ENCODE data around the gene ASB5.

DNA sequence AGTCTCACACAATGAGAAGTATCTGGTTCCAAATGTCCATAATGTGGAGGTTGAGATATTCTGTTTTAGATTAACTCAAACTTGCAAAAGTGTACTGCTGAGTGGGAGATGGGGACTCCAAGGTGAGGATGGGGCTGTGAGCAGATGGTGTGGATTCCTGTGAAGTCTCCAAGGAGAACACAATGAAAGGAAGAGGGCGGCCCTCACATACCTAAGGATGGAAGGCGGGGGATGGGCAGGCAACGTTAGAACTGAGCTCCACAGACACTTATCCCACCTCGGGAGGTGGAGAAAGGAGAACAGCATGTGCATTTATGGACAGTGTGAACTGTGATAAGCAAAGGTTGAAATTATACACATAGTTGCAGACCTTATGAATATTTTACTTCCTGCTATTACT lies 63.7 kb downstream of the ASB5 start:
- TF ChIP-seq, protein P1, sequence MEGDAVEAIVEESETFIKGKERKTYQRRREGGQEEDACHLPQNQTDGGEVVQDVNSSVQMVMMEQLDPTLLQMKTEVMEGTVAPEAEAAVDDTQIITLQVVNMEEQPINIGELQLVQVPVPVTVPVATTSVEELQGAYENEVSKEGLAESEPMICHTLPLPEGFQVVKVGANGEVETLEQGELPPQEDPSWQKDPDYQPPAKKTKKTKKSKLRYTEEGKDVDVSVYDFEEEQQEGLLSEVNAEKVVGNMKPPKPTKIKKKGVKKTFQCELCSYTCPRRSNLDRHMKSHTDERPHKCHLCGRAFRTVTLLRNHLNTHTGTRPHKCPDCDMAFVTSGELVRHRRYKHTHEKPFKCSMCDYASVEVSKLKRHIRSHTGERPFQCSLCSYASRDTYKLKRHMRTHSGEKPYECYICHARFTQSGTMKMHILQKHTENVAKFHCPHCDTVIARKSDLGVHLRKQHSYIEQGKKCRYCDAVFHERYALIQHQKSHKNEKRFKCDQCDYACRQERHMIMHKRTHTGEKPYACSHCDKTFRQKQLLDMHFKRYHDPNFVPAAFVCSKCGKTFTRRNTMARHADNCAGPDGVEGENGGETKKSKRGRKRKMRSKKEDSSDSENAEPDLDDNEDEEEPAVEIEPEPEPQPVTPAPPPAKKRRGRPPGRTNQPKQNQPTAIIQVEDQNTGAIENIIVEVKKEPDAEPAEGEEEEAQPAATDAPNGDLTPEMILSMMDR (IDR thresholded peaks at IDR 0.05 in 8 of 11, conservative IDR thresholded peaks at IDR 0.05 in 3 of 11) = no peak
- TF ChIP-seq POLR2AphosphoS5 (IDR thresholded peaks at IDR 0.05) = no peak
